Sigmoid colon (tissue), 7 donors: ENCODE data around the gene CDK16. TPM values are rescaled to one million over a fixed set of nuclear protein-coding genes. Genes with fewer than 3 reads are reported as not detected.

Experiments used
- DNase-seq: peaks from one replicate; pipeline ENCODE4 v3.0.0-alpha.2; 2019
- H3K27ac ChIP-seq, 4 donors: fragments of 200-600 bp; sonication (generic); one replicate each; pipeline ENCODE4 v1.5.1; 2016 to 2019; ENCODE audit warnings: mild to moderate bottlenecking in 1 of 4
- H3K27me3 ChIP-seq, 3 donors: fragments of 200-600 bp; sonication (generic); one replicate each; pipeline ENCODE4 v1.5.1; 2019; ENCODE audit warnings: mild to moderate bottlenecking in 1 of 3
- H3K36me3 ChIP-seq, 4 donors: fragments of 200-600 bp; sonication (generic); one replicate each; pipeline ENCODE4 v1.5.1; 2016 to 2019
- H3K4me1 ChIP-seq, 4 donors: fragments of 200-600 bp; sonication (generic); one replicate each; pipeline ENCODE4 v1.5.1; 2017 to 2019
- H3K4me3 ChIP-seq, 4 donors: fragments of 200-600 bp; sonication (generic); one replicate each; pipeline ENCODE4 v1.5.1; 2017 to 2019; ENCODE audit warnings: mild to moderate bottlenecking in 2 of 4, moderate library complexity in 1 of 4
- H3K9me3 ChIP-seq, 4 donors: fragments of 200-600 bp in 3 of 4; sonication (generic) in 3 of 4; one replicate each; pipeline versions ENCODE4 v1.5.1 to v1.6.1; 2013 to 2019
- CTCF ChIP-seq, 4 experiments: fragments of 450-650 bp in 3 of 4; fragments of 200-600 bp in 1 of 4; IDR thresholded peaks; one replicate each; pipeline ENCODE4 v1.5.1; 2016 to 2019; ENCODE audit warnings: antibody characterized with exemption in 4 of 4, mild to moderate bottlenecking in 3 of 4, moderate library complexity in 2 of 4
- EP300 ChIP-seq, 4 donors: sonication (generic); formaldehyde crosslinking; IDR thresholded peaks; one replicate each; pipeline ENCODE4 v1.6.1; 2017; ENCODE audit warnings: antibody characterized with exemption in 4 of 4
- POLR2A ChIP-seq, 2 donors: fragments of 450-650 bp; IDR thresholded peaks; one replicate each; pipeline ENCODE4 v1.6.1; 2016; ENCODE audit warnings: antibody characterized with exemption in 2 of 2, mild to moderate bottlenecking in 2 of 2, moderate library complexity in 2 of 2
- POLR2AphosphoS5 ChIP-seq, 4 donors: sonication (generic); formaldehyde crosslinking; IDR thresholded peaks; one replicate each; pipeline ENCODE4 v1.6.1; 2017; ENCODE audit warnings: antibody characterized with exemption in 4 of 4
- WGBS, 2 donors: extraction: QIAGEN DNeasy Blood & Tissue Kit; methylation state at CpG; one replicate each; pipeline ENCODE4 v1.1.7; 2013; 5-methylcytosine and 5-hydroxymethylcytosine counted together
- intact Hi-C: fragments of 100-400 bp; cut with DNase I; formaldehyde crosslinking; loops from one replicate; pipeline ENCODE4 v1.15.1; 2023
- polyA plus RNA-seq, 3 donors: library from polyadenylated mRNA; stranded (reverse); fragments of 200-250 nt; gene quantifications; one replicate each; pipeline ENCODE4 v1.2.3, GENCODE V29; 2013
- total RNA-seq, 4 donors: library from RNA; depleted of rRNA; stranded (reverse); fragments of >200 nt; gene quantifications; one replicate each; pipeline ENCODE4 v1.1.0, GENCODE V29; 2016
- donor health status: healthy with polysubstance abuse.
- donor health status: Bipolar disorder and iron deficiency.
- donor health status: healthy.

The CDK16 gene
- total and polyA plus RNA-seq, 7 donors, result 35.4 to 64.6 (median 46.3) TPM

- H3K36me3 ChIP-seq, result peaks cover 9 to 86% (median 20%) of the 10 kb centered on the region in 4 donors
- peak; percentile 50 for DNase-seq
- WGBS, 2 donors, result 96 to 97% methylated on average over 12 of the region's 12 CpGs
Measured at GRCh38 chrX:47175588-47175980, 42.9 kb upstream of the CDK16 start.

GRCh38 chrX:47176101-47176740 is 42.3 kb upstream of the CDK16 start:
- 94 to 96% methylated on average over 23 of the region's 23 CpGs for WGBS, 2 donors
- H3K36me3 ChIP-seq, result peaks cover 7 to 90% (median 24%) of the 10 kb centered on the region in 4 donors
- DNase-seq, result peak; percentile 37

More at GRCh38 chrX:47175588-47175980, 42.9 kb upstream of the CDK16 start:
- Histone ChIP-seq H3K27ac (no peak overlapping the region), H3K4me1 (peaks cover 0 to 14% (median 4%) of the 10 kb centered on the region in 4 donors), H3K27me3 (no peaks in the 10 kb centered on the region), H3K4me3 (no peak overlapping the region), H3K9me3 (no peaks in the 10 kb centered on the region)
- TF ChIP-seq EP300 (IDR thresholded peaks at IDR 0.05) (no peak), POLR2AphosphoS5 (IDR thresholded peaks at IDR 0.05) (no peak), CTCF (IDR thresholded peaks at IDR 0.05) (no peak), POLR2A (IDR thresholded peaks at IDR 0.05) (no peak)
- intact Hi-C loops, result no loop called here

GRCh38 chrX:47177079-47177478 is 41.4 kb upstream of the CDK16 start:
- WGBS, 2 donors, result 45 to 94% methylated on average over 2 of the region's 2 CpGs
- TF ChIP-seq POLR2AphosphoS5 (IDR thresholded peaks at IDR 0.05) (no peak), CTCF (IDR thresholded peaks at IDR 0.05) (no peak), EP300 (IDR thresholded peaks at IDR 0.05) (no peak), POLR2A (IDR thresholded peaks at IDR 0.05) (no peak)
- no peak overlapping the region for H3K27ac ChIP-seq
- H3K4me3 ChIP-seq, result no peak overlapping the region
- peaks cover 0 to 11% (median 4%) of the 10 kb centered on the region in 4 donors for H3K4me1 ChIP-seq
- intact Hi-C loops, result no loop called here
- H3K9me3 ChIP-seq, result no peaks in the 10 kb centered on the region
- no peaks in the 10 kb centered on the region for H3K27me3 ChIP-seq
- peak; percentile 34 for DNase-seq
- peaks cover 5 to 90% (median 32%) of the 10 kb centered on the region in 4 donors for H3K36me3 ChIP-seq

More at GRCh38 chrX:47176101-47176740, 42.3 kb upstream of the CDK16 start:
- H3K4me3 ChIP-seq, result no peak overlapping the region
- intact Hi-C loops, result no loop called here
- H3K4me1 ChIP-seq, result peaks cover 0 to 11% (median 4%) of the 10 kb centered on the region in 4 donors
- H3K9me3 ChIP-seq, result no peaks in the 10 kb centered on the region
- no peak overlapping the region for H3K27ac ChIP-seq
- no peaks in the 10 kb centered on the region for H3K27me3 ChIP-seq
- no peak for TF ChIP-seq CTCF (IDR thresholded peaks at IDR 0.05)
- no peak for TF ChIP-seq POLR2A (IDR thresholded peaks at IDR 0.05)

GRCh38 chrX:47178337-47178736 is 40.1 kb upstream of the CDK16 start:
- 90 to 96% methylated on average over 5 of the region's 5 CpGs for WGBS, 2 donors
- Histone ChIP-seq H3K27ac (peak overlapping the region in 3 of 4 donors; percentile 61 to 67 (median 62)), H3K36me3 (peaks cover 5 to 87% (median 33%) of the 10 kb centered on the region in 4 donors), H3K27me3 (no peaks in the 10 kb centered on the region), H3K4me1 (peaks cover 0 to 11% (median 4%) of the 10 kb centered on the region in 4 donors), H3K4me3 (no peak overlapping the region), H3K9me3 (no peaks in the 10 kb centered on the region)
- TF ChIP-seq POLR2AphosphoS5 (IDR thresholded peaks at IDR 0.05) (no peak), EP300 (IDR thresholded peaks at IDR 0.05) (no peak), POLR2A (IDR thresholded peaks at IDR 0.05) (no peak), CTCF (IDR thresholded peaks at IDR 0.05) (no peak)
- peak; percentile 57 for DNase-seq
- intact Hi-C loops, result no loop called here
